AG04450 (cell line): ENCODE data around the gene UGP2. TPM values are rescaled to one million over a fixed set of nuclear protein-coding genes. Genes with fewer than 3 reads are reported as not detected.

Source experiments
- CTCF ChIA-PET: fragments of 300-600, 350-600 bp; formaldehyde crosslinking; extraction: SDS; loops from one replicate; lab custom pipeline; 2022; ENCODE audit warnings: antibody characterized with exemption, inconsistent platforms; lab: Charles Lee
- POLR2A ChIA-PET: fragments of 350-600 bp; formaldehyde crosslinking; extraction: SDS; loops from one replicate; lab custom pipeline; 2021; ENCODE audit warnings: antibody characterized with exemption, inconsistent platforms; lab: Yijun Ruan, JAX
- DNase-seq: peaks from one replicate; pipeline ENCODE4 v3.0.0-alpha.2; 2011; ENCODE audit warnings: low read depth, low spot score
- H3K27ac ChIP-seq: one replicate; pipeline ENCODE4 v1.5.1; 2012; ENCODE audit warnings: low read depth, low read length, control low read depth
- H3K27me3 ChIP-seq: one replicate; pipeline ENCODE4 v1.6.0; 2012; ENCODE audit warnings: low read length; ENCODE audit not compliant: control insufficient read depth, insufficient read depth
- H3K4me3 ChIP-seq: 2 replicates; pipeline ENCODE4 v1.5.1; 2011; ENCODE audit warnings: mild to moderate bottlenecking, low read depth, low read length, control low read depth
- H3K9me3 ChIP-seq: 2 replicates; pipeline ENCODE4 v1.5.1; 2012; ENCODE audit warnings: low read length; ENCODE audit not compliant: control insufficient read depth, insufficient read depth
- CTCF ChIP-seq: IDR thresholded peaks from 2 replicates; pipeline ENCODE4 v1.5.1; 2011; ENCODE audit warnings: low read depth, low read length, control low read depth, inconsistent platforms
- polyA plus RNA-seq: library from polyadenylated mRNA; depleted of rRNA; stranded (reverse); fragments of >200 nt; gene quantifications from 2 replicates; pipeline ENCODE4 v1.2.3, GENCODE V29; 2011

Gene UGP2
- polyA plus RNA-seq, 1 experiment = 121 TPM

- no peak for TF ChIP-seq CTCF
- POLR2A ChIA-PET = interaction anchor here (0.6 kb wide), 1 partner anchor 158 kb away, joined by 3 read pairs; no protein-coding TSS in a partner anchor
- Histone ChIP-seq H3K27ac (no peak overlapping the region), H3K27me3 (no peaks in the 10 kb centered on the region), H3K9me3 (no peaks in the 10 kb centered on the region), H3K4me3 (no peak overlapping the region)
- CTCF ChIA-PET = interaction anchor here (1.1 to 5.5 kb wide), 2 partner anchors 8 to 12 kb away, joined by 3 to 37 read pairs; partner anchors contain the start of gene UGP2
- DNase-seq = no peak
Measured at GRCh38 chr2:63849381-63850203, 7.9 kb downstream of the UGP2 start.

- ChIA-PET POLR2A (interaction anchor here (0.6 kb wide), 1 partner anchor 158 kb away, joined by 3 read pairs; no protein-coding TSS in a partner anchor), CTCF (interaction anchor here (1.1 to 5.5 kb wide), 2 partner anchors 9 to 11 kb away, joined by 3 to 37 read pairs; partner anchors contain the start of gene UGP2)
- Histone ChIP-seq H3K27me3 (no peaks in the 10 kb centered on the region), H3K9me3 (no peaks in the 10 kb centered on the region), H3K4me3 (no peak overlapping the region), H3K27ac (no peak overlapping the region)
- DNase-seq = no peak
- no peak for TF ChIP-seq CTCF
Measured at GRCh38 chr2:63850204-63850571, 8.5 kb downstream of the UGP2 start.

GRCh38 chr2:63850649-63851048, 9.0 kb downstream of the UGP2 start:
- Histone ChIP-seq H3K9me3 (no peaks in the 10 kb centered on the region), H3K4me3 (no peak overlapping the region), H3K27ac (no peak overlapping the region), H3K27me3 (no peaks in the 10 kb centered on the region)
- DNase-seq = no peak
- POLR2A ChIA-PET = no interaction called here
- CTCF ChIA-PET = interaction anchor here (5.5 kb wide), 1 partner anchor 11 kb away, joined by 37 read pairs; no protein-coding TSS in a partner anchor
- TF ChIP-seq CTCF = no peak

GRCh38 chr2:63851691-63852311, 10.1 kb downstream of the UGP2 start:
- Histone ChIP-seq H3K27ac (no peak overlapping the region), H3K27me3 (no peaks in the 10 kb centered on the region), H3K9me3 (no peaks in the 10 kb centered on the region), H3K4me3 (no peak overlapping the region)
- no peak for TF ChIP-seq CTCF
- DNase-seq = no peak
- CTCF ChIA-PET = interaction anchor here (1.3 to 5.5 kb wide), 3 partner anchors 9 to 153 kb away, joined by 3 to 37 read pairs (median 7); no protein-coding TSS in a partner anchor
- POLR2A ChIA-PET = no interaction called here
